Urinary bladder (tissue), 4 donors: ENCODE results near the gene ULK4. TPM values are rescaled to one million over a fixed set of nuclear protein-coding genes. Genes with fewer than 3 reads are reported as not detected.
A peak's percentile ranks its signal among the peaks of the same experiment; 100 is the strongest.

Experiments
- DNase-seq: peaks from one replicate; pipeline ENCODE4 v3.0.0-alpha.2; 2015; ENCODE audit errors: extremely low spot score
- H3K27ac ChIP-seq: one replicate; pipeline ENCODE4 v1.5.1; 2013; ENCODE audit warnings: low read depth, mild to moderate bottlenecking, moderate library complexity
- H3K36me3 ChIP-seq: one replicate; pipeline ENCODE4 v1.6.1; 2013; ENCODE audit warnings: mild to moderate bottlenecking, moderate library complexity; ENCODE audit not compliant: insufficient read depth
- H3K4me1 ChIP-seq: one replicate; pipeline ENCODE4 v1.6.1; 2013; ENCODE audit warnings: mild to moderate bottlenecking, moderate library complexity; ENCODE audit not compliant: insufficient read depth
- H3K4me3 ChIP-seq: one replicate; pipeline ENCODE4 v1.5.1; 2013; ENCODE audit warnings: low read depth, low read length
- WGBS: extraction: QIAGEN DNeasy Blood & Tissue Kit; methylation state at CpG from one replicate; pipeline ENCODE4 v1.1.7; 2013; 5-methylcytosine and 5-hydroxymethylcytosine counted together
- polyA plus RNA-seq: library from polyadenylated mRNA; stranded (reverse); fragments of 200-250 nt; gene quantifications from one replicate; pipeline ENCODE4 v1.2.3, GENCODE V29; 2013
- total RNA-seq: library from RNA; depleted of rRNA; stranded (reverse); fragments of >200 nt; gene quantifications from one replicate; pipeline ENCODE4 v1.2.3, GENCODE V29; 2014
- donor health status: healthy with polysubstance abuse.
- donor health status: healthy.

The ULK4 gene
- total and polyA plus RNA-seq, 2 donors = 2.3 to 22.4 TPM

DNA sequence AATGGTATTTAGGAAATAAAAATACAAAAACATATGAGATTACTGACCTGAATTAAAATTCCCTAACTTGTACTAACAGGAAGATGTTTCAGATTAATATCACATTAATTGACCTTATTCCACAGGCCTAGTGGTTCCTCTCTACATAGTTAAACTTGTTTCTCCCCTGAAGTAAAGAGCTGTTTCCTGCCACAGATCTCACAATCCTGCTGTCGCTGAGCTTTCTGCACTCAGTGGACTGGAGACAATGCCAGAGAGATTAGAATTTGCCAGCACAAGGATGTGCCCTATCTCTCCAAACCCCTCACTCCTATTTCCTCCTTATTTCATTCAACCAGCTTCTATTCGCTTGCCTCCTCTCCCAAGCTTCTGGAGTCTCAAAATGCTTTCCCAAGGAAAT lies 632.0 kb downstream of the ULK4 start:
- 47% methylated on average over 2 of the region's 2 CpGs for WGBS
- Histone ChIP-seq H3K27ac (no peak overlapping the region), H3K4me1 (no peaks in the 10 kb centered on the region), H3K4me3 (no peak overlapping the region), H3K36me3 (no peaks in the 10 kb centered on the region)
- DNase-seq = no peak

DNA sequence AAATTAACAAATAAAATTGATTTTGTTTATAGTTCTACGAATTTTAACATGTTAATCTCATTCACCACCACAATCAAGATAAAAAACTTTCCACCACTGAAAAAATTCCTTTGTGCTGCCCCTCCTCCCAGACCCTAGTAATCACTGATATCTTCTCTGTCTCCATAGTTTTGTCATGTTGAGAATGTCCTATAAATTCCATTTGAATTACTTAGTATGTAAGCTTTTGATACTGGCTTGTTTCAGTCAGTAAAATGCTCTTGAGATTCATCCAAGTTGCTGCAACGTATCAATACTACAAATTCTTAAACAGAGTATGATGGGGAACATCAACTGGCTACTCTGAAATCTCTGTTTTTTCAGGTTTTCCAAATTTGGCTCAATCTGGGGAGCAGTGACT lies 633.0 kb downstream of the ULK4 start:
- WGBS = 17% methylated on average over 2 of the region's 2 CpGs
- Histone ChIP-seq H3K4me3 (no peak overlapping the region), H3K27ac (no peak overlapping the region), H3K4me1 (no peaks in the 10 kb centered on the region), H3K36me3 (no peaks in the 10 kb centered on the region)
- no peak for DNase-seq

DNA sequence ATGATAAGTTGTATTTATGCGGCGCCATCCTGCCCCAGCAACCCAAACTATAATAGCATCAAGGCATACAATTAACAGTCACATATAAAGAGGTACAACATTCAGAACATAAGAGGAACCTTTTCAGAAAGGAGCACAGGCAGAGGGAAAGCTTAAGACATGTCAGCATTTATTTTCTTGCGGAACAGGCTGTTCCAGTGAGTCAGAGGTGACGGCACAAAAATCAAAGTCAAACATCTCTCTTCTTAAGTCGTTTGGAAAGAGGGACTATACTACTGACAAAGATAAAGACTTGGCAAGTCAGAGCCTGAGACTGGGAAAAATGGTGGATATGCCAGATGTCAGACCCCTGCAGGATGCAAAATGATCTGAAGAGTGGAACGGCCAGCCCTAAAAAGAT lies 634.2 kb downstream of the ULK4 start:
- DNase-seq = peak; percentile 66
- no peaks in the 10 kb centered on the region for H3K4me1 ChIP-seq
- H3K36me3 ChIP-seq = no peaks in the 10 kb centered on the region
- no peak overlapping the region for H3K27ac ChIP-seq
- 62% methylated on average over 6 of the region's 6 CpGs for WGBS
- no peak overlapping the region for H3K4me3 ChIP-seq

DNA sequence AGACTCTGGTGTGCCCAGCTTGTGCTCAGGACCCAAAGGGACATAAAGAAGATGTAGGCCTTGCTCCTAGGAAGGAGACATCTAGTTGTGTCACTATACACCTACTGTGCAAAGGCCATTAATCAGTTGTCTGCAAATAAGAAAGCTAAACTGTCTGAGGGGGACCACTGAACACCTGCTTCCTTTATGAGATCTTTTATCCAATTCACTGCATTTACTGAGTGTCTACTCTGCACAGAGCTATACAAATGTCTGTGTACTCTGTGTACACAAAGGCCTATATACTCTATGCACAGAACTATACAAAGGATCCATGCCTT lies 637.8 kb downstream of the ULK4 start:
- Histone ChIP-seq H3K27ac (no peak overlapping the region), H3K4me1 (no peaks in the 10 kb centered on the region), H3K36me3 (no peaks in the 10 kb centered on the region), H3K4me3 (no peak overlapping the region)
- no peak for DNase-seq

DNA sequence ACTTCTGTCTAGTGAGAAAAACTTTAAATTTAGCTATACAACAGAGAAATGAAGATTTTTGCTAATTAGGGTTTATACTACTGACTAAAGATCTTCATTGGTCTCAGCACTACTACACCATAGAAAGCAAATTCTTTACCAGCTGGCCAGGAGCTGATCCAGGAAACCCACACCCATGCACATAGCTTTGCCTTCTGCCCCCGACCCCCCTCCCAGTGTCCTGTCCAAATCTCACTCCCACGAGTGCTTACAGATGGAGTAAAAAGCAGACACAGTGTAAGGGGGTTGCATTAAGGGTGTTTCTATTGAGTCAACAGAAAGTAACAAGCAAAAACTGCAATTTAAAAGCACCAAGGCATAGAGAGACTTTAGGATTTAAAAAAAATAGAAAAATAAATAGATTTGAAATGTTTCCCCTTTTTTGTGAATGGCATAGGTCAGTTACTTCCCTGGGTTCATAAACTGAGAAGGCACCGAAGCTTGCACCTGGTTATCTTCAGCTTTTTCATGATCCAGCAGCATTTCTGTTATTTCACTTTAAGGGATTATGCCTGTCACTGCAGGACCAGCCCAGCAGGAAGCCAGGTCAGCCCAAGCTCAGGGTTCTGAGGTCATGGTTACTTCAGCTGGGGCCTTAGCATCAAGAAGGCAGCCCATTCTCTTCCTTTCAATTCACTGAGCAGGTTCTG lies 638.3 kb downstream of the ULK4 start:
- no peak for DNase-seq
- WGBS = 45% methylated on average over 3 of the region's 3 CpGs
- H3K36me3 ChIP-seq = no peaks in the 10 kb centered on the region

DNA sequence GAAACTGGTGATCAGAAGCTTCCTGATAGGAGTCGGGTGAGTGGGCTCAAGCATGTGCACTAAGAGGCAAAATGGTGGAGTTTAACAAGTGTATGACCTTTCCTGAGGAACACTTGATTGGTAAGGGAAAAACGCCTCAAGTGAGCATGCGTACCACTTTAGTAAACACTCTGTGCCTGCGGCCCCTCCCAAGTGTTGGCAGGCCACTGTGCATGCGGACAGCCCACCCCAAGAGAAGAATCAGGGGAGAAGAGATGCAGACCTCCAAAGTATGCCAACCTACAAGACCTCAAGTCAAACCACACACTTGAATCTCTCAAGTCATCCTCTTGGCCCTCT lies 640.3 kb downstream of the ULK4 start:
- Histone ChIP-seq H3K4me3 (no peak overlapping the region), H3K27ac (no peak overlapping the region), H3K4me1 (no peaks in the 10 kb centered on the region), H3K36me3 (no peaks in the 10 kb centered on the region)
- DNase-seq = no peak
- 84% methylated on average over 5 of the region's 5 CpGs for WGBS

More for the DNA sequence above, 638.3 kb downstream of the ULK4 start:
- no peaks in the 10 kb centered on the region for H3K4me1 ChIP-seq
- no peak overlapping the region for H3K27ac ChIP-seq
- no peak overlapping the region for H3K4me3 ChIP-seq

DNA sequence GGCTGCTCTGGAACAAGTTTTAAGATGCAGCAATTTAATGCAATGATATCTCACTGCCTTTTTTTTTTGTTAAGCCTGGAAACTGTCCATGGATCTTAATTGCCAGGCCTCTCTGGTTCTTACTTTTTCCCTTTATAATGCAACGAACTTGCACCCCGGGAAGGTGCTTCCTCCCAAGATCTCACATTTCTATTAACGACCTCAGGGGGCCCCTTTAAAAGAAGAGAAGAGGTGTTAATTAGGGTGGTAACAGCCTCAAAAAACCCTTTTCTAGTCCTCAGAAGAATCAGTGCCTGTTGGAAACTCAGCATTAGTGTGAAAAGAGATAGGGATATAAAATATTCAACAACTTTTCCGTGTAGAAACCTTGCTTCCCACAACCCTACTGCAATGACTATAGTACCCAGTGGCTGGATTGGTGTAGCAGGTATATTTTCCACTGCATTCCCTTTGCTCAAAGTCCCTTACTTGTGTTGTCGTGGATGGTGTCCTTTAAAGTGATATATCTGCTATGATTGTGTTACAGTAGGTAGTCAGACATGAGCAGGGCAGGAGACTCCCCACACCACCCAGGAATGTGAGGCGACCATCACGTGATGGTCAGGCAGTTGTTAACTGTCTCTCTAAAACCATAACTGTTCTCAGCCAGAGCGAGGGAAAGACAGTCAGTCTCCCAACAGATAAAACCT lies 640.8 kb downstream of the ULK4 start:
- DNase-seq = no peak
- no peak overlapping the region for H3K27ac ChIP-seq
- no peaks in the 10 kb centered on the region for H3K36me3 ChIP-seq
- no peak overlapping the region for H3K4me3 ChIP-seq
- WGBS = 76% methylated on average over 8 of the region's 8 CpGs
- no peaks in the 10 kb centered on the region for H3K4me1 ChIP-seq

DNA sequence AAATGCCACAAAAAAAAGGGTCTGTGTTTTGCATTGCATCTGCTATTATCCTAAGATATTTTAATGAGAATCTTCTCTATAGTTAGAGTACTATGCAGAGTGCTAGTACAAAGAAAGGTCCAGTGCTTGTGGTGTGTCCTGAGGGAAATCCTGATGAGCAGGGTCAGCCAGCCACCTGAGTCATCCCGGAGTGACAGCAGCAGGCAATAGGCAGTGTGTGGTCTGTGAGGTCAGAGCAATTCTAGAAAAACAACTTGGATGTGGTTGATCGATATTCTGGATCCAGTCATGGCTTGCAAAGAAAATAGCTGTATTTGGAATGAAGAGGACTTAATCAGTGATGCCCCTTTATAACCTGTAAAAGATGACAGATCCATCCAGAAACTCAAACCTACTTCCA lies 643.4 kb downstream of the ULK4 start:
- Histone ChIP-seq H3K4me1 (no peaks in the 10 kb centered on the region), H3K36me3 (no peaks in the 10 kb centered on the region), H3K4me3 (no peak overlapping the region), H3K27ac (no peak overlapping the region)
- 75% methylated on average over 2 of the region's 2 CpGs for WGBS
- no peak for DNase-seq

DNA sequence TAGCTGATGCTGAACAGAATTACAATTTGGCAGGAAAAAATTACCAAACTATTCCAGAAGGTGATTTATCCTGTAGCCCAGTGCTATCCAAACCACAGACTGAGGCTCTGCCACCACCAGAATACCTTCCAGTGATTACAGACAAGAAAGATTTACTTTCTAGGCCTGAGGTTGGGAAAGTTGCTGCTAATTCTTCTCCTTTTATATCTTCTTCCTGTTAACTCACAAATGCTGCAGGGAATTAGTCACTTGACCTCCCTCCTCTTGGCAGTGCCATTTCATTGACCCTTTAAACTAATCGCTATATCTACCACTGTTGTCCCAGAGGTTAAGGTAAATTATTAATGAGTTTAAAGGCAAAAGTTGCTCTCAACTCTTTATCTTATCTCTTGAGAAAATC lies 644.2 kb downstream of the ULK4 start:
- 88% methylated on average over 1 of the region's 1 CpG for WGBS
- no peak for DNase-seq
- H3K4me1 ChIP-seq = no peaks in the 10 kb centered on the region

DNA sequence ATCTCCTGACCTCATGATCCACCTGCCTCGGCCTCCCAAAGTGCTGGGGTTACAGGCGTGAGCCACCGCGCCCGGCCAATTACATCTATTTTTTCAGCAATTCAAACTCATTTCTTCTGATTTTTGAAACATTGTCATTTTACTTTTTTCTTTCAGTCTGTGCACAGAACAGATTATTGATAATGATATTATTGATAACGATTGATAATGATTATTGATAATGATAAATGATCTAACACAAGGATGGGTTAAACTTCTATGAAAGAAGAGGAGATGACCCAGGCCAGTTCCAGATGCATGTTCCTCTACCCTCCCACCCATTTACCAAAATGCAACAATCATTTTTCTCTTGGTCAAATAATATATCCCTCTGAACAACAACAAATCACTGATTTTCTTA lies 644.6 kb downstream of the ULK4 start:
- DNase-seq = no peak
- 98% methylated on average over 6 of the region's 6 CpGs for WGBS
- no peak overlapping the region for H3K27ac ChIP-seq

More for the DNA sequence above, 644.2 kb downstream of the ULK4 start:
- Histone ChIP-seq H3K36me3 (no peaks in the 10 kb centered on the region), H3K27ac (no peak overlapping the region), H3K4me3 (no peak overlapping the region)

DNA sequence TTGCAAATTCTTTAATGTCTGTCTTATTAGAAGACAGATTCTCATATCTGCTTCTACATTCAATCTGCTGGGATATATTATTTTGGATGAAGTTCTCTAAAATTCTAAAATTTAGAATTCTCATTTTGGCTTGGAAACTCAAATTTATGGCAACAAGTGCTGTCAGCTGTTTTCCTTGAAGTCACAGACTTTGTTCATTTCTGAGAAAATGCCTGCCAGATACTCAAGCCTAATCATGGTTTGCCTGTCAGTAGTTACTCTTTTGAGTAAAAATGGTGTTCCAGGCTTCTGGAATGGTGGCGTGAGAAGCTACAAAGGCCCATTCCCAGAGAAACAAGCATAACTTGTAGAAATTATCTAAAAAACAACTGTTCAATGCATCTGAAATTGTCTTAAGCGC lies 646.8 kb downstream of the ULK4 start:
- Histone ChIP-seq H3K4me1 (no peaks in the 10 kb centered on the region), H3K36me3 (peaks cover 2% of the 10 kb centered on the region), H3K27ac (no peak overlapping the region), H3K4me3 (no peak overlapping the region)
- no peak for DNase-seq
- WGBS = 99% methylated on average over 2 of the region's 2 CpGs

More for the DNA sequence above, 644.6 kb downstream of the ULK4 start:
- no peaks in the 10 kb centered on the region for H3K36me3 ChIP-seq
- H3K4me1 ChIP-seq = no peaks in the 10 kb centered on the region
- H3K4me3 ChIP-seq = no peak overlapping the region

DNA sequence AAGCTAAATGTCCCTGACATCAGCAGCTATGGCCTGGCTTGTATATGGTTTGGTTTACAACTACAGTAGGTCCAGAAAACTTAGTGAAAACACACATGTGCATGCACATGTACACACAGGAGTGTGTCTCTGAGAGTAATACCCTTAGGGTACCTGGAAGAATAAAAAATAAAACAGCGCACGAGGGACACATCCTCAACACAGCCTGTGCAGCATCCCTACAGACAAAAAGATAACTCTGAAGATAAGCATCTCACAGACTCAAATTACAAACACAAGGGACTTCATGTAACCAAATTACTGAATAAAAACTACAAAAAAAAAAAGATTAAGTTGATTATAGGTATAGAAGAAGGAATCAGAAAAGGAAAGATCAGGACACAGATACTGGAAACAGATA lies 653.8 kb downstream of the ULK4 start:
- Histone ChIP-seq H3K4me1 (no peaks in the 10 kb centered on the region), H3K4me3 (no peak overlapping the region), H3K36me3 (peaks cover 2% of the 10 kb centered on the region), H3K27ac (no peak overlapping the region)
- DNase-seq = no peak
- WGBS = 92% methylated on average over 2 of the region's 2 CpGs

DNA sequence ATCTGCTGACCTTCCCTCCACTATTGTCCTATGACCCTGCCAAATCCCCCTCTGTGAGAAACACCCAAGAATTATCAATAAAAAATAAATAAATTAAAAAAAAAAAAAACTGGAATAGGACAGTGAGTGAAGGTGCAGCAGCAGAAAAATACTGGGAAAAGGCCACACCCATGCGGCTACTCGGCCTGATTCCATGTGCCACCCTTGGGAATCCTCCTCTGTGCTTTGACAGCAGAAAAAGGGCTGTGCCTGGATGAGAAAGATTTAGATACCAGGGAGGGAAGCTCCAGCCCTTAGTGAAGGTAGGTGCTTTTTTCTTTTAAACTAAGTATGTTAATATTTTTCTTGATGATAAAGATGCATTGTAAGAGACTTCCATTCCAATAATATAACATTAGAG lies 654.8 kb downstream of the ULK4 start:
- Histone ChIP-seq H3K4me1 (no peaks in the 10 kb centered on the region), H3K36me3 (peaks cover 2% of the 10 kb centered on the region), H3K27ac (no peak overlapping the region), H3K4me3 (no peak overlapping the region)
- no peak for DNase-seq
- WGBS = 83% methylated on average over 2 of the region's 2 CpGs

DNA sequence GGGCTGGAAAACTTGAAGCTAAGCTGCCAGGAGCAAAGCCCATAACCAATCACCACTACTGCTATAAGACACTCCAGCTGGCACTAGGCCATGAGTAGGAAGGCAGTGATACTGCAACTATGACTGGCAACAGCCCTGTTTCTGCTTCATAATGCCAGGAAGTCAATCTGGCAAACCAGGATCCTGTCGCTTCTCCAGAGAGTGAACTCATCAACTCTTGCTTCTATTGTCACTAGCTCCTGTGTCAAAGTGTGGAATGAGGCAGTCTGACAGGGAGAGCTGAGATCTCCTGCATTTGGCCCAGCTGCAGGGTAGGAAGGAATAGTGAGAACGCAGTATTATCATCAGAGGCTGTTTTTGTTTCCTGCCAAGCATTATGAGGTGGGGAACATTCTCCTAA lies 657.3 kb downstream of the ULK4 start:
- Histone ChIP-seq H3K36me3 (no peaks in the 10 kb centered on the region), H3K4me1 (no peaks in the 10 kb centered on the region), H3K27ac (no peak overlapping the region), H3K4me3 (no peak overlapping the region)
- DNase-seq = no peak
- 25% methylated on average over 2 of the region's 2 CpGs for WGBS

DNA sequence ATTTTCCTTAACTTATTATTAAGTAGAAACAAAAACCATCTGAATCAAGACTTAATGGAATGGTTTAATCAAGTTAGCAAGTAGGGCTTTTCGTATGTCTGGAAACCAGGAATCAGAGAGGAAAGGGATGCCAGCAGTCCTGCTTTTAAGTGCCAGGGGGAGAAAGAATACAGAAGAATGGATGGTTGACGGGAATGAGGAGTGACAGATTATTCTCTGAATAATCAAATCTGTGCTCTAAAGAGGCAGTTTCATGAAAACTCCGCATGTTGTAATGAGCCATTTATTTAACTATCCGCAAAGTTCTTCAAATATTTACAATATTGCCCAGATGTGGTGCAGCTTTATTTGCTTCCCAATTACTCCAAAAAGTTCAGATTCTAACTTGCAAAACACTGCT lies 659.6 kb downstream of the ULK4 start:
- 82% methylated on average over 4 of the region's 4 CpGs for WGBS
- Histone ChIP-seq H3K4me3 (no peak overlapping the region), H3K4me1 (no peaks in the 10 kb centered on the region), H3K36me3 (no peaks in the 10 kb centered on the region), H3K27ac (no peak overlapping the region)
- no peak for DNase-seq
